ENCODE measurements around the gene COL20A1.

DNA sequence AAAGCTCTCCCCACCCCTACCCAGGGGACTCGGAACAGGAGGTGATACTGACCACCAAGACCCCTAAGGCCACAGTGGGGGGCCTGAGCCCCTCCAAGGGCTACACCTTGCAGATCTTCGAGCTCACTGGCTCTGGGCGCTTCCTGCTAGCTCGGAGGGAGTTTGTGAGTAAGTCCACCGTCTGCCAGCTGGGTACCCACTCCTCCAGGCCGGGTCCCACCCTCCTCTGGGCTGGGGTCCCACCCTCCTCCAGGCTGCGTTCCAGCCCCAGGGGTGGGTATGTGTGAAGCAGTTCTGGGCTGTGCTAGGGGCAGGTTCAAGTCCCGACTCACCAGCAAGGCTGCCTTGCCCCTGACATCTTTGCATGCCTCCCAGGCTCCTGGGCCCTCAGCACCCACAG lies 12.4 kb downstream of the COL20A1 start:
- TF ChIP-seq, protein P1, sequence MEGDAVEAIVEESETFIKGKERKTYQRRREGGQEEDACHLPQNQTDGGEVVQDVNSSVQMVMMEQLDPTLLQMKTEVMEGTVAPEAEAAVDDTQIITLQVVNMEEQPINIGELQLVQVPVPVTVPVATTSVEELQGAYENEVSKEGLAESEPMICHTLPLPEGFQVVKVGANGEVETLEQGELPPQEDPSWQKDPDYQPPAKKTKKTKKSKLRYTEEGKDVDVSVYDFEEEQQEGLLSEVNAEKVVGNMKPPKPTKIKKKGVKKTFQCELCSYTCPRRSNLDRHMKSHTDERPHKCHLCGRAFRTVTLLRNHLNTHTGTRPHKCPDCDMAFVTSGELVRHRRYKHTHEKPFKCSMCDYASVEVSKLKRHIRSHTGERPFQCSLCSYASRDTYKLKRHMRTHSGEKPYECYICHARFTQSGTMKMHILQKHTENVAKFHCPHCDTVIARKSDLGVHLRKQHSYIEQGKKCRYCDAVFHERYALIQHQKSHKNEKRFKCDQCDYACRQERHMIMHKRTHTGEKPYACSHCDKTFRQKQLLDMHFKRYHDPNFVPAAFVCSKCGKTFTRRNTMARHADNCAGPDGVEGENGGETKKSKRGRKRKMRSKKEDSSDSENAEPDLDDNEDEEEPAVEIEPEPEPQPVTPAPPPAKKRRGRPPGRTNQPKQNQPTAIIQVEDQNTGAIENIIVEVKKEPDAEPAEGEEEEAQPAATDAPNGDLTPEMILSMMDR (IDR thresholded peaks at IDR 0.05), result no peak
- no peak for TF ChIP-seq POLR2AphosphoS5 (IDR thresholded peaks at IDR 0.05; ENCODE audit: low read depth, low read length)
- TF ChIP-seq, protein P2, sequence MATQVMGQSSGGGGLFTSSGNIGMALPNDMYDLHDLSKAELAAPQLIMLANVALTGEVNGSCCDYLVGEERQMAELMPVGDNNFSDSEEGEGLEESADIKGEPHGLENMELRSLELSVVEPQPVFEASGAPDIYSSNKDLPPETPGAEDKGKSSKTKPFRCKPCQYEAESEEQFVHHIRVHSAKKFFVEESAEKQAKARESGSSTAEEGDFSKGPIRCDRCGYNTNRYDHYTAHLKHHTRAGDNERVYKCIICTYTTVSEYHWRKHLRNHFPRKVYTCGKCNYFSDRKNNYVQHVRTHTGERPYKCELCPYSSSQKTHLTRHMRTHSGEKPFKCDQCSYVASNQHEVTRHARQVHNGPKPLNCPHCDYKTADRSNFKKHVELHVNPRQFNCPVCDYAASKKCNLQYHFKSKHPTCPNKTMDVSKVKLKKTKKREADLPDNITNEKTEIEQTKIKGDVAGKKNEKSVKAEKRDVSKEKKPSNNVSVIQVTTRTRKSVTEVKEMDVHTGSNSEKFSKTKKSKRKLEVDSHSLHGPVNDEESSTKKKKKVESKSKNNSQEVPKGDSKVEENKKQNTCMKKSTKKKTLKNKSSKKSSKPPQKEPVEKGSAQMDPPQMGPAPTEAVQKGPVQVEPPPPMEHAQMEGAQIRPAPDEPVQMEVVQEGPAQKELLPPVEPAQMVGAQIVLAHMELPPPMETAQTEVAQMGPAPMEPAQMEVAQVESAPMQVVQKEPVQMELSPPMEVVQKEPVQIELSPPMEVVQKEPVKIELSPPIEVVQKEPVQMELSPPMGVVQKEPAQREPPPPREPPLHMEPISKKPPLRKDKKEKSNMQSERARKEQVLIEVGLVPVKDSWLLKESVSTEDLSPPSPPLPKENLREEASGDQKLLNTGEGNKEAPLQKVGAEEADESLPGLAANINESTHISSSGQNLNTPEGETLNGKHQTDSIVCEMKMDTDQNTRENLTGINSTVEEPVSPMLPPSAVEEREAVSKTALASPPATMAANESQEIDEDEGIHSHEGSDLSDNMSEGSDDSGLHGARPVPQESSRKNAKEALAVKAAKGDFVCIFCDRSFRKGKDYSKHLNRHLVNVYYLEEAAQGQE (IDR thresholded peaks at IDR 0.05; ENCODE audit: insufficient read depth in 1 of 2, low read depth in 2 of 2, low read length in 1 of 2), result no peak
